ENCODE results near the gene TREX2.

TREX2 gene

GRCh38 chrX:153445856-153446635, at the start of gene TREX2:
Gene TREX2, minus strand, starts transcription at chrX:153446056. Its CDS starts 626 bp downstream, at chrX:153445430.
- no peak for DNase-seq (ENCODE audit: low read depth)

GRCh38 chrX:153495362-153495751, 49.5 kb upstream of the TREX2 start:
- no peak for DNase-seq (ENCODE audit: low read depth)

GRCh38 chrX:153494541-153495361, 48.9 kb upstream of the TREX2 start, which contains the start of gene BGN:
Gene BGN, plus strand, starts transcription at chrX:153494980. Its CDS starts 9,652 bp downstream, at chrX:153504632.
- no peak for DNase-seq (ENCODE audit: low read depth)

- DNase-seq (ENCODE audit: low read depth) = no peak
Measured at GRCh38 chrX:153494061-153494460, 48.2 kb upstream of the TREX2 start.

- no peak for DNase-seq (ENCODE audit: low read depth)
Measured at GRCh38 chrX:153493085-153493484, 47.2 kb upstream of the TREX2 start.

- no peak for DNase-seq (ENCODE audit: low read depth)
Measured at GRCh38 chrX:153492543-153492942, 46.7 kb upstream of the TREX2 start.

GRCh38 chrX:153491918-153492317, 46.1 kb upstream of the TREX2 start:
- DNase-seq (ENCODE audit: low read depth) = no peak

GRCh38 chrX:153491351-153491914, 45.6 kb upstream of the TREX2 start:
- DNase-seq (ENCODE audit: low read depth) = no peak

- no peak for DNase-seq (ENCODE audit: low read depth)
Measured at GRCh38 chrX:153490217-153490930, 44.5 kb upstream of the TREX2 start.

- no peak for DNase-seq (ENCODE audit: low read depth)
Measured at GRCh38 chrX:153488231-153488914, 42.5 kb upstream of the TREX2 start.

- DNase-seq (ENCODE audit: low read depth) = no peak
Measured at GRCh38 chrX:153487590-153488071, 41.8 kb upstream of the TREX2 start.

GRCh38 chrX:153486171-153486570, 40.3 kb upstream of the TREX2 start:
- no peak for DNase-seq (ENCODE audit: low read depth)

GRCh38 chrX:153485396-153486080, 39.7 kb upstream of the TREX2 start:
- DNase-seq (ENCODE audit: low read depth) = no peak

- no peak for DNase-seq (ENCODE audit: low read depth)
Measured at GRCh38 chrX:153482376-153483015, 36.6 kb upstream of the TREX2 start.

- DNase-seq (ENCODE audit: low read depth) = no peak
Measured at GRCh38 chrX:153481043-153481442, 35.2 kb upstream of the TREX2 start.

GRCh38 chrX:153478746-153479145, 32.9 kb upstream of the TREX2 start:
- DNase-seq (ENCODE audit: low read depth) = no peak

- no peak for DNase-seq (ENCODE audit: low read depth)
Measured at GRCh38 chrX:153477901-153478300, 32.0 kb upstream of the TREX2 start.

- no peak for DNase-seq (ENCODE audit: low read depth)
Measured at GRCh38 chrX:153477364-153477857, 31.6 kb upstream of the TREX2 start.

- DNase-seq (ENCODE audit: low read depth) = no peak
Measured at GRCh38 chrX:153476666-153477363, 31.0 kb upstream of the TREX2 start.

Data from stromal cell of bone marrow (primary cell).